ENCODE data around the gene LRRC3. TPM values are rescaled to one million over a fixed set of nuclear protein-coding genes. Genes with fewer than 3 reads are reported as not detected.

Gene LRRC3
- total RNA-seq, 1 donor from 2014 or later: 2.5 TPM

DNA sequence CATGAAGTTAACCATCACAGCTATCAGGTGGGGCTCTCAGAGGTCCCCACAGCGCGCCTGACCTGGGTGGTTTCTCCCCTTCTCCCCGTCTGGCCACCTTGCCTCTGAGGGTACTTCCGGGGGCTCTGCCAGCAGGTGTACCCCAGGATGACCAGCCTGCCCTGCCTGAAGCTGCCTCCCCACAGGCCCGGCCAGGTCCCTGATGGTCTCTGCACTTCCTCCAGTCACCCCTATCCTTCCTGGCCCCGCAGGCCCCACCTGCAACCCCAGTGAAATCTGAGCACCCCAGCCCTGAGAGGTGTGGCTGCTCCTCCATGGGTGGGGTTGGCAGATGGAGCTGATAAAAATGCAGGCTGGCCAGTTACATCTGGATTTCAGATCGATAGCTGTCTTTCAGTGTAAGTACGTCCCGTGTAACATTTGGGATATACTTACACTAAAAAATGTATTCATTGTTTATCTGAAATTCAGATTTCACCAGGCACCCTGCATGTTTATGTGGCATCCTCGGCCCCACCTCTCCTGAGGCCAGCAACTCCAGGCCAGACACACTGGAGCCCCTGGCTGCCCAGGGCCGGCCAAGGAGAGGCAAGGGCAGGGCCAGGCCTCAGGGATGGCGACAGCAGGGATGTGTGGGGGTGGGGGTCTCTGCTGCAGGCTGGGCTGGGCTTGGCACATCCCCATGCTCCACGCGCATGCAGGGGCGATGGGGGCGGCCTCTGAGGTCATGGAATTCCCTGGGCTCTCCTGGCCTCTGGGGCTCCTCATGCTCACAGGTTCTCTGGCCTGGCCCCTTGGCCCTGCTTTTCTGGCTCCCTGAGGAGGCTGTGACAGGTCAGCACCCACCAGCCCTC is 25.1 kb downstream of the LRRC3 start:
- Mint-ChIP-seq H3K27me3 (ENCODE audit: insufficient read depth, low read depth) (peaks cover 6% of the 10 kb centered on the region), H3K9me3 (peaks cover 3% of the 10 kb centered on the region), H3K36me3 (no peaks in the 10 kb centered on the region), H3K4me3 (no peak overlapping the region), H3K4me1 (peaks cover 4% of the 10 kb centered on the region), H3K27ac (no peak overlapping the region)
- Histone ChIP-seq H3K27me3 (no peaks in the 10 kb centered on the region), H3K27ac (no peak overlapping the region), H3K36me3 (no peaks in the 10 kb centered on the region), H3K9me3 (ENCODE audit: low read depth) (no peaks in the 10 kb centered on the region), H3F3A (ENCODE audit: low read depth) (no peaks in the 10 kb centered on the region), H3K4me2 (no peak overlapping the region), H3K4me3 (no peak overlapping the region), H3K4me1 (no peaks in the 10 kb centered on the region), H4K20me1 (ENCODE audit: low read depth) (no peaks in the 10 kb centered on the region), H2AFZ (replicated peaks) (no peak overlapping the region), H3K9ac (no peak overlapping the region), H3K79me2 (ENCODE audit: low read depth) (no peaks in the 10 kb centered on the region)
- DNase-seq (ENCODE audit: low spot score): no peak
- TF ChIP-seq EZH2phosphoT487 (IDR thresholded peaks at IDR 0.05) (no peak), CTCF (IDR thresholded peaks at IDR 0.05) (no peak), EZH2 (IDR thresholded peaks at IDR 0.05) (no peak)

DNA sequence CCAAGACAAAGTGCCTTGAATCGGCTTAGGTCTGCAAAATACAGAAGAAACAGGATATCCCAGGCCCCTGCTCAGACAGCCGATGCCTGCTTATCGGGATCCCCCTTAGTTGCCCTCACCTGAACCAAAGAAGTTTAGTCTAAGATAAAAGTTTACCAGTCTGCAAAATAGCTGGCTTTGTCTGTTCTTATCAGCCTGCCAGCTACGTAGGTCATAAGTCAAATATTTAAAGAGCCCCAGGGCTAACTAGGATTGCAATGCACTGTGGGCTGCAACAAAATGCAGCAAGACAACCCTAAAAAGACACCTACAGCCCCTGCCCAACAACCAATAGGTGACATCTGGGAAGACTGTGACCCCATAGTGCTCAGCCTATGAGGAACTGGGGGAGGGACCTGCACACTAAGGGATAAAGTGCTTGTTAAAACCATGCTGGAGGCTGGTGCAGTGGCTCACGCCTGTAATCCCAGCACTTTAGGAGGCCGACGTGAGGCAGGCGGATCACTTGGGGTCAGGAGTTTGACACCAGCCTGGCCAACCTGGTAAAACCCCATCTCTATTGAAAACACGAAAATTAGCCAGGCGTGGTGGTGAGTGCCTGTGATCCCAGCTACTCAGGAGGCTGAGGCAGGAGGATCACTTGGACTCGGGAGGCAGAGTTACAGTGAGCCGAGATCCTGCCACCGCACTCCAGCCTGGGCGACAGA is 27.4 kb downstream of the LRRC3 start:
- Mint-ChIP-seq H3K4me3 (no peak overlapping the region), H3K4me1 (peaks cover 4% of the 10 kb centered on the region), H3K27me3 (ENCODE audit: insufficient read depth, low read depth) (peaks cover 7% of the 10 kb centered on the region), H3K27ac (peak overlapping the region; percentile 66), H3K9me3 (peaks cover 4% of the 10 kb centered on the region), H3K36me3 (no peaks in the 10 kb centered on the region)
- Histone ChIP-seq H3K4me2 (no peak overlapping the region), H3F3A (ENCODE audit: low read depth) (no peaks in the 10 kb centered on the region), H3K36me3 (no peaks in the 10 kb centered on the region), H3K4me1 (no peaks in the 10 kb centered on the region), H2AFZ (replicated peaks) (no peak overlapping the region), H3K4me3 (no peak overlapping the region), H3K27ac (no peak overlapping the region), H3K79me2 (ENCODE audit: low read depth) (peaks cover under 1% of the 10 kb centered on the region), H3K27me3 (no peaks in the 10 kb centered on the region), H4K20me1 (ENCODE audit: low read depth) (no peaks in the 10 kb centered on the region), H3K9ac (no peak overlapping the region), H3K9me3 (ENCODE audit: low read depth) (peaks cover under 1% of the 10 kb centered on the region)
- TF ChIP-seq EZH2 (IDR thresholded peaks at IDR 0.05) (no peak), CTCF (IDR thresholded peaks at IDR 0.05) (no peak), EZH2phosphoT487 (IDR thresholded peaks at IDR 0.05) (no peak)
- no peak for DNase-seq (ENCODE audit: low spot score)

DNA sequence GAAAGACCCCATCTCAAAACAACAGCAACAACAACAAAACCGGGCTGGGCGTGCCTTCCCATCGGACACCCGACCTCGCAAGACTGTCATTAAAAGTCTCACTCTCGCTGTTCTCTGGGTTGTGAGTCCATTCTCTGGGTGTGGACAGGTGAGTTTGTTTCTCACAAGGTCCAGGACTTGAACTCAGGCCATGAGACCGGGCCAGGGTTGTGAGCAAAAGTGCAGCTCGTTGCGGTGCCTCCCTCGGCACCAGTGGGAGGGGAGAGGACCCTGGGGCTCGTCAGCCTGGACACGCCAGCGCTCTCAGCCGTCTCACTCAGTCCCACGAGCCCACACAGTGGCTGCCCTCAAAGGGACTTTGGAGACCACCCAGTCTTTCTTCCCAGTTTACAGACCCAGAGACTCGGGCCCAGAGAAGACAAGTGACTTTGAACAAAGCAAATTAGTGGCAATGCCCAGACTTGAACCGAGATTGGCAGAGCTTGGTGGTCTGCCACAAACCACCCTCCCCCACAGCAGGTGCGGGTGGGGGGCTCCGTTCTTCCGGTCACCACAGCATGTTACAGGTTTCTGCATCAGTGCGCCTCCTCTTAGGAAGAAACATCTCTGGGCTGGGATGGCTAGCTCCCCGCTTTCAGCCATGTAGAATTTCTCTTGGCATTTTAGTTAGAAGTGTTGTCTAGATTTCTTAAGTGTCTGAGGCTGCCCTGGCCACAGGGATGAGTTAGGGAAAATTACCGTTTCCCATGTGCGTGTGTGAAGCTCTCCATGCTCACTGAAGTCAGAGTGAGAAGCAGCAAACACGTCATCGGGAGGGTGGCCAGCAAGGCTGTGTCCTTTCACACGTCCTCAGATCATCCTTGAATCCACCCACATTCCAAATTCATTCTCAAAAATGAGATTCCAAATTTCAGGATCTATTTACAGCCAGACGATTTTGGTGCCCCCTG is 28.3 kb downstream of the LRRC3 start:
- no peak for DNase-seq (ENCODE audit: low spot score)
- no peak overlapping the region for H3K27ac ChIP-seq
- TF ChIP-seq EZH2 (IDR thresholded peaks at IDR 0.05) (no peak), CTCF (IDR thresholded peaks at IDR 0.05) (no peak)
- no peak overlapping the region for H3K4me3 Mint-ChIP-seq
- peaks cover 7% of the 10 kb centered on the region for H3K79me2 ChIP-seq (ENCODE audit: low read depth)
- no peaks in the 10 kb centered on the region for H3K36me3 ChIP-seq
- H3K27me3 Mint-ChIP-seq (ENCODE audit: insufficient read depth, low read depth): peaks cover 4% of the 10 kb centered on the region
- H3K4me2 ChIP-seq: no peak overlapping the region
- no peak overlapping the region for H2AFZ ChIP-seq (replicated peaks)
- no peak overlapping the region for H3K9ac ChIP-seq
- no peaks in the 10 kb centered on the region for H3F3A ChIP-seq (ENCODE audit: low read depth)
- no peak overlapping the region for H3K4me3 ChIP-seq
- no peaks in the 10 kb centered on the region for H3K27me3 ChIP-seq
- no peaks in the 10 kb centered on the region for H3K4me1 ChIP-seq
- peak overlapping the region; percentile 66 for H3K27ac Mint-ChIP-seq
- H3K4me1 Mint-ChIP-seq: peaks cover 4% of the 10 kb centered on the region
- no peaks in the 10 kb centered on the region for H3K36me3 Mint-ChIP-seq
- no peaks in the 10 kb centered on the region for H4K20me1 ChIP-seq (ENCODE audit: low read depth)
- peaks cover 5% of the 10 kb centered on the region for H3K9me3 Mint-ChIP-seq
- peaks cover 5% of the 10 kb centered on the region for H3K9me3 ChIP-seq (ENCODE audit: low read depth)

All from neural progenitor cell (in vitro differentiated cells).